ENCODE measurements around the gene ENKD1.

The ENKD1 gene

GRCh38 chr16:67664258-67664657, 2.3 kb downstream of the ENKD1 start:
- DNase-seq (ENCODE audit: low read depth, low spot score) = no peak

- DNase-seq (ENCODE audit: low read depth, low spot score) = no peak
Measured at GRCh38 chr16:67663877-67664222, 2.7 kb downstream of the ENKD1 start.

GRCh38 chr16:67663151-67663876, 3.2 kb downstream of the ENKD1 start:
- no peak for DNase-seq (ENCODE audit: low read depth, low spot score)

GRCh38 chr16:67662653-67663010, 3.9 kb downstream of the ENKD1 start:
- DNase-seq (ENCODE audit: low read depth, low spot score) = no peak

GRCh38 chr16:67661886-67662652, 4.5 kb downstream of the ENKD1 start:
- DNase-seq (ENCODE audit: low read depth, low spot score) = no peak

- no peak for DNase-seq (ENCODE audit: low read depth, low spot score)
Measured at GRCh38 chr16:67661101-67661761, 5.3 kb downstream of the ENKD1 start.

- DNase-seq (ENCODE audit: low read depth, low spot score) = peak; percentile 84
Measured at GRCh38 chr16:67660564-67661028, 6.0 kb downstream of the ENKD1 start, which contains the start of gene PARD6A. Gene PARD6A (plus strand): TSS chr16:67660960. CDS start chr16:67661039, 79 bp downstream.

GRCh38 chr16:67659675-67660563, 6.6 kb downstream of the ENKD1 start, which contains the start of gene ACD:
Gene ACD (minus strand): TSS chr16:67660260. CDS start chr16:67660220, 40 bp downstream.
- DNase-seq (ENCODE audit: low read depth, low spot score) = peak; percentile 73

GRCh38 chr16:67658849-67659674, 7.5 kb downstream of the ENKD1 start:
- DNase-seq (ENCODE audit: low read depth, low spot score) = no peak

- no peak for DNase-seq (ENCODE audit: low read depth, low spot score)
Measured at GRCh38 chr16:67657751-67658518, 8.6 kb downstream of the ENKD1 start.

GRCh38 chr16:67657017-67657608, 9.4 kb downstream of the ENKD1 start:
- DNase-seq (ENCODE audit: low read depth, low spot score) = no peak

GRCh38 chr16:67656344-67657016, 10.1 kb downstream of the ENKD1 start:
- DNase-seq (ENCODE audit: low read depth, low spot score) = no peak

- no peak for DNase-seq (ENCODE audit: low read depth, low spot score)
Measured at GRCh38 chr16:67655363-67655762, 11.2 kb downstream of the ENKD1 start.

GRCh38 chr16:67654403-67654911, 12.1 kb downstream of the ENKD1 start:
- DNase-seq (ENCODE audit: low read depth, low spot score) = no peak

GRCh38 chr16:67653789-67654402, 12.7 kb downstream of the ENKD1 start:
- no peak for DNase-seq (ENCODE audit: low read depth, low spot score)

GRCh38 chr16:67653128-67653788, 13.3 kb downstream of the ENKD1 start:
- DNase-seq (ENCODE audit: low read depth, low spot score) = no peak

- DNase-seq (ENCODE audit: low read depth, low spot score) = no peak
Measured at GRCh38 chr16:67652578-67653127, 13.9 kb downstream of the ENKD1 start.

Measured in smooth muscle cell of the brain vasculature (primary cell).